Measurements from ENCODE around the gene GMDS. TPM values are rescaled to one million over a fixed set of nuclear protein-coding genes. Genes with fewer than 3 reads are reported as not detected.

The GMDS gene
- total RNA-seq, 1 experiment from 2014 or later, result 10.0 TPM

- DNase-seq (ENCODE audit: low read depth), result no peak
Observed at GRCh38 chr6:2179950-2180349, 65.5 kb downstream of the GMDS start.

GRCh38 chr6:2179241-2179640, 66.2 kb downstream of the GMDS start:
- DNase-seq (ENCODE audit: low read depth), result no peak

GRCh38 chr6:2178125-2178524, 67.3 kb downstream of the GMDS start:
- DNase-seq (ENCODE audit: low read depth), result no peak

- DNase-seq (ENCODE audit: low read depth), result no peak
Observed at GRCh38 chr6:2175825-2176224, 69.6 kb downstream of the GMDS start.

- DNase-seq (ENCODE audit: low read depth), result no peak
Observed at GRCh38 chr6:2173203-2173961, 72.0 kb downstream of the GMDS start.

- DNase-seq (ENCODE audit: low read depth), result no peak
Observed at GRCh38 chr6:2171728-2172127, 73.7 kb downstream of the GMDS start.

- DNase-seq (ENCODE audit: low read depth), result no peak
Observed at GRCh38 chr6:2168480-2168879, 76.9 kb downstream of the GMDS start.

GRCh38 chr6:2166717-2167116, 78.7 kb downstream of the GMDS start:
- DNase-seq (ENCODE audit: low read depth), result peak; percentile 6

GRCh38 chr6:2165286-2165685, 80.1 kb downstream of the GMDS start:
- no peak for DNase-seq (ENCODE audit: low read depth)

GRCh38 chr6:2164481-2164880, 80.9 kb downstream of the GMDS start:
- DNase-seq (ENCODE audit: low read depth), result no peak

GRCh38 chr6:2162079-2162445, 83.3 kb downstream of the GMDS start:
- DNase-seq (ENCODE audit: low read depth), result no peak

GRCh38 chr6:2158596-2159271, 86.7 kb downstream of the GMDS start:
- peak; percentile 20 for DNase-seq (ENCODE audit: low read depth)

GRCh38 chr6:2157441-2158127, 87.8 kb downstream of the GMDS start:
- peak; percentile 76 for DNase-seq (ENCODE audit: low read depth)

GRCh38 chr6:2155206-2155605, 90.2 kb downstream of the GMDS start:
- no peak for DNase-seq (ENCODE audit: low read depth)

GRCh38 chr6:2149361-2150006, 95.9 kb downstream of the GMDS start:
- DNase-seq (ENCODE audit: low read depth), result no peak

- no peak for DNase-seq (ENCODE audit: low read depth)
Observed at GRCh38 chr6:2148748-2149147, 96.7 kb downstream of the GMDS start.

GRCh38 chr6:2147766-2148448, 97.5 kb downstream of the GMDS start:
- DNase-seq (ENCODE audit: low read depth), result no peak

- no peak for DNase-seq (ENCODE audit: low read depth)
Observed at GRCh38 chr6:2147261-2147660, 98.1 kb downstream of the GMDS start.

GRCh38 chr6:2144210-2144609, 101.2 kb downstream of the GMDS start:
- DNase-seq (ENCODE audit: low read depth), result no peak

GRCh38 chr6:2141644-2142290, 103.6 kb downstream of the GMDS start:
- no peak for DNase-seq (ENCODE audit: low read depth)

Data from HT1080 (cell line).